Karpas-422 (cell line): ENCODE data around the gene ARL14EPL. TPM values are rescaled to one million over a fixed set of nuclear protein-coding genes. Genes with fewer than 3 reads are reported as not detected.

Source experiments
- DNase-seq: peaks from one replicate; pipeline ENCODE4 v3.0.0-alpha.2; 2015
- H2AFZ ChIP-seq: fragments of 200-600 bp; sonication (generic); 2 replicates; pipeline ENCODE4 v1.6.1; 2014; ENCODE audit warnings: antibody characterized with exemption, low read length, mixed read lengths
- H3K27ac ChIP-seq: fragments of 200-600 bp; sonication (generic); 2 replicates; pipeline ENCODE4 v1.5.1; 2014; ENCODE audit warnings: mild to moderate bottlenecking, low read length, moderate library complexity
- H3K27me3 ChIP-seq: fragments of 200-600 bp; sonication (generic); 2 replicates; pipeline ENCODE4 v1.6.1; 2014; ENCODE audit warnings: low read length, mixed read lengths
- H3K36me3 ChIP-seq: fragments of 200-600 bp; sonication (generic); 2 replicates; pipeline ENCODE4 v1.6.1; 2014; ENCODE audit warnings: low read length, mixed read lengths; ENCODE audit not compliant: insufficient read depth
- H3K4me1 ChIP-seq: fragments of 200-600 bp; sonication (generic); 2 replicates; pipeline ENCODE4 v1.6.1; 2014; ENCODE audit warnings: mild to moderate bottlenecking, low read length, mixed read lengths
- H3K4me2 ChIP-seq: fragments of 200-600 bp; sonication (generic); 2 replicates; pipeline ENCODE4 v1.6.1; 2014; ENCODE audit warnings: low read length, low read depth, mild to moderate bottlenecking; ENCODE audit not compliant: poor library complexity, severe bottlenecking
- H3K4me3 ChIP-seq: fragments of 200-600 bp; sonication (generic); 2 replicates; pipeline ENCODE4 v1.5.1; 2014; ENCODE audit warnings: mild to moderate bottlenecking, antibody characterized with exemption, low read length, mixed read lengths
- H3K79me2 ChIP-seq: fragments of 200-600 bp; sonication (generic); 2 replicates; pipeline ENCODE4 v1.6.1; 2014; ENCODE audit warnings: mild to moderate bottlenecking, low read length, mixed read lengths
- H3K9ac ChIP-seq: fragments of 200-600 bp; sonication (generic); 2 replicates; pipeline ENCODE4 v1.6.0; 2014; ENCODE audit warnings: low read length
- H3K9me2 ChIP-seq: fragments of 200-600 bp; sonication (generic), shearing (Covaris generic); replicated peaks from 2 replicates; pipeline ENCODE4 v1.6.0; 2014; ENCODE audit warnings: mild to moderate bottlenecking, low read length, moderate library complexity; ENCODE audit not compliant: insufficient read depth
- H3K9me3 ChIP-seq: fragments of 300-700, 200-600 bp; sonication (generic); 2 replicates; pipeline ENCODE4 v1.6.1; 2014; ENCODE audit warnings: low read length, mixed read lengths
- H4K20me1 ChIP-seq: fragments of 200-600 bp; sonication (generic); 2 replicates; pipeline ENCODE4 v1.6.1; 2014; ENCODE audit warnings: mild to moderate bottlenecking, antibody characterized with exemption, low read length, low read depth; ENCODE audit not compliant: insufficient read depth
- total RNA-seq: library from RNA; depleted of rRNA; stranded (reverse); fragments of >200 nt; shearing (Covaris generic); gene quantifications from 2 replicates; pipeline ENCODE4 v1.2.3, GENCODE V29; 2014; ENCODE audit warnings: low replicate concordance; rRNA removed

ARL14EPL gene
- total RNA-seq, result not detected in 2 replicates

DNA sequence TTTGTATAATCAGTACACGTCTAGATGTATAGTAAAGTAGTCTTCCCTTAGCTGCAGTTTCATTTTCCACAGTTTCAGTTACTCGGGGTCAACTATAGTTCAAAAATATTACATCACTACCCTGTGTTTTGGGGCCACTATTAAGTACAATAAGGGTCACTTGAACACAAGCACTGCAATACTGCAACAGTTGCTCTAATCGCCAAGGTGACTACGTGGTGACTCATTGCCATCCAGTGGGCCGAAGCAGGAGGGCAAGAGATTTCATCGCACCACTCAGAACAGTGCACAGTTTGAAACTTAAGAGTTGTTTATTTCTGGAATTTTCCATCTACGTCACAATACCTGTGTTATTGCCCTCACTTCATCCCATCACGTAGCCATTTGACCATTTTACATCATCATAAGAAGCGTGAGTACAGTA is at the start of gene ARL14EPL:
TSS of gene ARL14EPL (plus strand) at position 379 of the 424 bp plus-strand sequence. CDS start 18,994 bp downstream, outside the sequence.
- peak; percentile 60 for DNase-seq
- Histone ChIP-seq H3K9me3 (no peaks in the 10 kb centered on the region), H3K27me3 (no peaks in the 10 kb centered on the region), H3K4me2 (peak within 1 kb of the TSS; percentile 33), H3K27ac (no peak within 1 kb of the TSS), H4K20me1 (no peaks in the 10 kb centered on the region), H2AFZ (peak within 1 kb of the TSS; percentile 59; the same call in 1 of the 2 replicates), H3K9me2 (no peaks in the 10 kb centered on the region), H3K4me1 (peaks cover 11% of the 10 kb centered on the region), H3K4me3 (no peak within 1 kb of the TSS), H3K36me3 (no peaks in the 10 kb centered on the region), H3K79me2 (no peaks in the 10 kb centered on the region), H3K9ac (no peak within 1 kb of the TSS)

DNA sequence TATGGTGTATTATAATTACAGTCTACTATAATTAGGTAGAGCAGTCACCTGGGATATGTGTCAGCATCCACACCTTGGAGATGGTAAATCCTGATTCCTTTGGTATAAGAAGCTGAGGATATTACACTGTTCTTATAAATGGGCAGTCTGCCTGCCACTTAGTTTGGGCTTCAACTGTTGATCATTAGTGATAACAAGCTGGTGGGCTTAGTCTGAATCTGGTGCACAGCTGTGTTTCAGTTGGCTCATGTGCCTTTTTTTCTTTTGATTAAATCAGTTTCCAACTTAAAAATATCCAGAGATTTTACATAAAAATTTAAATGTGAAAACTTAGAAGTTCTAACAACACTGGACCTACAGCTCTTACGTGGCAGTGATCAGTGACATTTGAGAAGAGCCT is 48.8 kb upstream of the ARL14EPL start:
- DNase-seq, result no peak
- Histone ChIP-seq H3K27me3 (no peaks in the 10 kb centered on the region), H3K79me2 (no peaks in the 10 kb centered on the region), H4K20me1 (no peaks in the 10 kb centered on the region), H3K36me3 (no peaks in the 10 kb centered on the region), H3K4me3 (no peak overlapping the region), H3K4me2 (no peak overlapping the region), H2AFZ (peak overlapping the region; percentile 37; the same call in 1 of the 2 replicates), H3K9ac (no peak overlapping the region), H3K4me1 (peaks cover 8% of the 10 kb centered on the region), H3K27ac (no peak overlapping the region), H3K9me2 (no peaks in the 10 kb centered on the region), H3K9me3 (no peaks in the 10 kb centered on the region)

DNA sequence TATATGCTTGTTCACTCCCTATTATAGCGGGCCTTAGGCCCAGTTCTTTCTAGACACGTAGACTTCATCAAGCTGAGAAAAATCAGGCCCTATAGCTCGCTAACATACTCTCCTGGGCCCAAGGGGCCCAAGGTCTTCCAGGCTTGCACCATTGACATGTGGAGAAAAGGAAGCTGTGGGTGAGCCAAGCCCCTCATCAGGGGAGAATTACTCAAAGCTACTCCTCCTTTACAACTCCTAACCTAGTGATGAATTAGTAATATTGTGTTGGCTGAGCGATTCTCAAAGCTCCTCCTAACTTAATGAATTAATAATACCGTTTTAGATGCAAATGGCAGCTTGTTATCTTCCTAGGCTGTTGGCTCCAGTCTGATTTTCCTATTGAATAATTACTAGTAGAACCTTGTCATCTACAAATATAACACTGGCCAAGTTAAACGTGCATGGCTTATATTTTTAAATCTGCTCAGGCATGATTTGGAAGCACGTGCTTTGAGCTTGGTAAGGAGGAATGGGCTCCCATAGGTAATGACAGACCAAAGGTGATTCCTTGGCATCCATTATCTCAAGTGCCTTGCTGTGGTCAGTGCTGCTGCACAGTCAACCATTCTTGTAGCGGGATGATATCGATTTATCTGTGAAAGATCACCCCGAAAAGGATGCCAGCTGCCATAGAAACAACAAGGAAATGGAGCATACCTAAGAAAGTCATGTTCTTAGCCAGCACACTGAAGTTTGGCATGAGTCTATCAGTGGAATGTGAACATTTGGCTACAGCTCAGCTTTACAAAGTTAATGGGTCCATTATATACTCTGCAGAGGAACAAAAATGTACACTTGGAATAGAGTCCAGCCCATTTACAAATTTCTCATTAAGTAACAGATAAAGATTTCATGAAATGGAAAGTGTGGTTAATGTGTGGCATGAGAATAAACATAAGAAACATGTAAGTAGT is 46.2 kb upstream of the ARL14EPL start:
- H3K4me3 ChIP-seq, result no peak overlapping the region
- no peaks in the 10 kb centered on the region for H3K9me2 ChIP-seq
- no peak overlapping the region for H3K9ac ChIP-seq
- no peak overlapping the region for H2AFZ ChIP-seq
- no peaks in the 10 kb centered on the region for H3K27me3 ChIP-seq
- H3K27ac ChIP-seq, result no peak overlapping the region
- H3K4me2 ChIP-seq, result no peak overlapping the region
- H4K20me1 ChIP-seq, result no peaks in the 10 kb centered on the region
- H3K36me3 ChIP-seq, result no peaks in the 10 kb centered on the region
- H3K79me2 ChIP-seq, result no peaks in the 10 kb centered on the region
- H3K4me1 ChIP-seq, result peaks cover 8% of the 10 kb centered on the region
- no peaks in the 10 kb centered on the region for H3K9me3 ChIP-seq
- DNase-seq, result no peak

DNA sequence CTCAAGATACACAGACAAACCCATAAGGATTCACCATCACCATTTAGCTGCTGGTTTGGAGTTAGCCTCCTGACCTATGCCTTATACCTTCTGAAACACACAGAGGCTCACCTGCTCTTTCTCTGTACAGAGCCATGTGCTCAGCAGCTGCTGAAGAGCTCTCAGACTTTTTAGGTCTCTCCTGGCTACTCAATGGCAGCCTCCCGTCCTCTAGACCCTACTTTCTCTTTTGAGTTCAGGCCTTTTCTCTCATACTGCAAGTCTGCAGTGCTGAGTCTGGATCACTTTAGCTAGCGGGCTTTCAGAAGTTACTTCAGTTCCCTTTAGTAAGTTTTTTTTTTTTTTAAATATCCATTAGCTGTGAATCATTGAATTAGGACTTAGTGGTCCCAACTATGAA is 44.3 kb upstream of the ARL14EPL start:
- Histone ChIP-seq H3K4me2 (no peak overlapping the region), H3K9me3 (no peaks in the 10 kb centered on the region), H3K9me2 (no peaks in the 10 kb centered on the region), H3K79me2 (no peaks in the 10 kb centered on the region), H4K20me1 (no peaks in the 10 kb centered on the region), H2AFZ (no peak overlapping the region), H3K4me1 (peaks cover 8% of the 10 kb centered on the region), H3K27ac (no peak overlapping the region), H3K27me3 (no peaks in the 10 kb centered on the region), H3K36me3 (no peaks in the 10 kb centered on the region), H3K4me3 (no peak overlapping the region), H3K9ac (no peak overlapping the region)
- DNase-seq, result no peak

DNA sequence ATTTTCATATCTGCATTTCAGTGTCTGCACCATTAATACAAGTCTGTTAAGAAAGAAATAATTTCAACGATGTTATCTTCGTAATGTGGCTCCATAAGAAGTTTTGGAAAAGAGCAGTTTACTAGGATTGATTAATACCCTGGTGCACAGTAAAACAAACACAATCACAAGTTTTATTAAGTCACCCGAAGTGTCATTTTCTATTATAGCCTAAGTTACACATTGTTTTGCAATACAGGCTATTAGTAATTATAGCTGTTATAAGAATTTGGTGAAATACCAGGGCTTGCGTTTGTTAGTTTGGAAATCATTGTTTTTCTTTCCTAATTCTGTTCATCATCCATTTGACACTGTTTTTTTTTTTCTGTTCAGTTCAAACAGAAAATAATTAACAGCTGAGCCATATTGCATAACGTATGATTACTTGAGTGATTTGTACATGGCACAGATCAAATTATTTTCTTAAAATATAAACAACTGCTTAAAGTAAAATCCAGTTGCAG is 39.4 kb upstream of the ARL14EPL start:
- Histone ChIP-seq H3K4me2 (no peak overlapping the region), H3K4me1 (no peaks in the 10 kb centered on the region), H4K20me1 (no peaks in the 10 kb centered on the region), H2AFZ (no peak overlapping the region), H3K4me3 (no peak overlapping the region), H3K79me2 (no peaks in the 10 kb centered on the region), H3K9me3 (no peaks in the 10 kb centered on the region), H3K36me3 (no peaks in the 10 kb centered on the region), H3K9me2 (no peaks in the 10 kb centered on the region), H3K27ac (no peak overlapping the region), H3K27me3 (no peaks in the 10 kb centered on the region), H3K9ac (no peak overlapping the region)
- DNase-seq, result no peak

DNA sequence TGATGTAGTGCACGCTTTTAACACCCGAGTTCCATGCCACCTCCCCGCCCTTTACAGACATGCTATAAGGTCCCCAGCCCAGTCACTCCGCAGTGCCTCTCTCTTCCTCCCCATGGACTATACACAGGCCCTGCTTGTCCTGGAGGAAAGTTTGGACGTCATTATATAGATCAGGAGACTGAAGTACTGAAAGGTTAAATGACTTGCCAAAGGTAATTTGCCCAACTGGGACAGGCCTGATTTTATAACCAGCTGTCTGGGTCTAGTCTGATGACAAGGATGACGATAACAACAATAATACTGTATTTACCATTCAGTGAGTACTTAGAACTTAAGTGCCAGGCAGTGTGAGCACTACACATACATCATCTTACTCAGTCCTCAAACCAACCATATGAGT is 36.9 kb upstream of the ARL14EPL start:
- H3K79me2 ChIP-seq, result no peaks in the 10 kb centered on the region
- no peak overlapping the region for H2AFZ ChIP-seq
- no peak overlapping the region for H3K9ac ChIP-seq
- no peak overlapping the region for H3K4me3 ChIP-seq
- no peaks in the 10 kb centered on the region for H4K20me1 ChIP-seq
- H3K27me3 ChIP-seq, result no peaks in the 10 kb centered on the region
- no peak for DNase-seq
- no peaks in the 10 kb centered on the region for H3K9me3 ChIP-seq
- H3K9me2 ChIP-seq, result no peaks in the 10 kb centered on the region
- H3K27ac ChIP-seq, result no peak overlapping the region
- no peaks in the 10 kb centered on the region for H3K36me3 ChIP-seq
- no peak overlapping the region for H3K4me2 ChIP-seq
- no peaks in the 10 kb centered on the region for H3K4me1 ChIP-seq

DNA sequence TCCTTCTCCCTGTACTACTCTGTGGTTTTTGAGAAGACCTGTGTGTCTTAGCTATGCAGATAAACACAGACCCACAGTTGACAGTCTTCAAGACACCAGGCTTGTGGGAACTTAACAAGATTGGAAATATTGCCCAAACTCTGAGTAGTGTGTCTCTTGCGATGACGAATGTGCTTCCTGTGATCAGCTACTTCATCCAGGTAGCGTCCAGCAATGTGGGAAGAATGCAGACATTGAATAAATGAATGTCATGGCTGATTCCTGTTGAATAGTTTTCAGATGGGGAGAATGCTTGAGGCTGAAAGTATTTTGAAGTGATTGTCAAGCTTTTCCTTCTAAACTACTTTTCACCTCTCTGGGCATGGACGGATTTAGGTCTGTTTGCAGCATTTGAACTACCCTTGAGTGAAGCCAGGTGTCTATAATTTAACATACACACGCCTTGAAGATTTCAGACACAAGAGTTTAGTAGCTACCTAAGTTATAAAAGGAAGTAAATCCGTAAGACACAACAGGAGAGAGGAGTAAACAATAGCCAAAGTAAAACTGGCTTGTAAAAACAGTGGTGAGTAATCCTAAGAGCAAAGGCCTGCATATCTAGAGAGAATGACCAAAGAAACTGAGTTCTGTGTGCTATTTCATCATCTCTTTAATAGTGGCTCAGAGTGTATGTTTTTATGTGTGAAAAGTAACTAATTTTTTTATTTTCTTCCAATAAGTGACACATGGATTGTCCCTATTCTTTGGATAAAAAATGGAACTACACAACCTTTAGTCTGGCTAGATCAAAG is 30.0 kb upstream of the ARL14EPL start:
- Histone ChIP-seq H3K9me3 (no peaks in the 10 kb centered on the region), H2AFZ (no peak overlapping the region), H3K9me2 (no peaks in the 10 kb centered on the region), H3K4me3 (no peak overlapping the region), H3K27me3 (no peaks in the 10 kb centered on the region), H3K27ac (no peak overlapping the region), H3K9ac (no peak overlapping the region), H4K20me1 (no peaks in the 10 kb centered on the region), H3K36me3 (no peaks in the 10 kb centered on the region), H3K4me1 (no peaks in the 10 kb centered on the region), H3K4me2 (no peak overlapping the region), H3K79me2 (no peaks in the 10 kb centered on the region)
- no peak for DNase-seq

DNA sequence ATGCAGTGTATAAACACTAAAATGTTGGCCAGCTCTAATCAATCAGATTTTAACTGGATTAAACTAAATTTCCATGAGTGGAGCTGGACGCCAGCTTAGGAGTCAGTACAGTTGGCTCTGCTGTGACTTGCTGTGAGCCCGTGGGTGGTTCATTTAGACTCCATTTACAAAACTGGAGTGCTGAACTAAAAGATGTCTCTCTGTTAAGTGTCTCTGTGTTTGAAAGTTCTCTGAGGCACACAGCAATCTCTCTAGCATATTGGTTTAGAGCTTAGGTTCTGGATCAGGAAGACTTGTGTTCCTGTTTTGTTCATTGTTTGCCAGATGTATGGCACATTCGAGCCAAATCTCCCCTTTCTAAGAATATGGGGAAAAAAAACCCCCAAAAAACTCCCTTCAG is 28.0 kb upstream of the ARL14EPL start:
- Histone ChIP-seq H2AFZ (no peak overlapping the region), H3K27me3 (no peaks in the 10 kb centered on the region), H3K4me2 (no peak overlapping the region), H4K20me1 (no peaks in the 10 kb centered on the region), H3K9me3 (no peaks in the 10 kb centered on the region), H3K4me3 (no peak overlapping the region), H3K9me2 (no peaks in the 10 kb centered on the region), H3K36me3 (no peaks in the 10 kb centered on the region), H3K79me2 (no peaks in the 10 kb centered on the region), H3K4me1 (no peaks in the 10 kb centered on the region), H3K9ac (no peak overlapping the region), H3K27ac (no peak overlapping the region)
- DNase-seq, result no peak
